MM.1S (cell line): Measurements from ENCODE around the gene ETV3L.
A peak's percentile ranks its signal among the peaks of the same experiment; 100 is the strongest.

Source experiments
- DNase-seq: peaks from one replicate; pipeline ENCODE4 v3.0.0-alpha.2; 2015
- H2AFZ ChIP-seq: fragments of 300-600 bp; sonication (generic); 2 replicates; pipeline ENCODE4 v1.6.0; 2016; ENCODE audit warnings: antibody characterized with exemption, low read length
- H3F3A ChIP-seq: fragments of 300-600 bp; sonication (generic); 2 replicates; pipeline ENCODE4 v1.6.1; 2016; ENCODE audit warnings: mild to moderate bottlenecking, antibody characterized with exemption, low read length, moderate library complexity, mixed read lengths; ENCODE audit not compliant: insufficient read depth
- H3K27ac ChIP-seq: fragments of 300-600 bp; sonication (generic); 2 replicates; pipeline ENCODE4 v1.5.1; 2016; ENCODE audit warnings: mild to moderate bottlenecking, low read length
- H3K27me3 ChIP-seq: fragments of 300-600 bp; sonication (generic); replicated peaks from 2 replicates; pipeline ENCODE4 v1.6.0; 2016; ENCODE audit warnings: low read length; ENCODE audit not compliant: insufficient read depth
- H3K36me3 ChIP-seq: fragments of 300-600 bp; sonication (generic); replicated peaks from 2 replicates; pipeline ENCODE4 v1.6.1; 2016; ENCODE audit warnings: mild to moderate bottlenecking, low read length, mixed read lengths; ENCODE audit not compliant: insufficient read depth
- H3K4me1 ChIP-seq: fragments of 300-600 bp; sonication (generic); 2 replicates; pipeline ENCODE4 v1.6.1; 2016; ENCODE audit warnings: low read length, mixed read lengths
- H3K4me2 ChIP-seq: fragments of 300-600 bp; sonication (generic); 2 replicates; pipeline ENCODE4 v1.6.0; 2016; ENCODE audit warnings: low read depth, low read length
- H3K4me3 ChIP-seq: fragments of 300-600 bp; sonication (generic); 2 replicates; pipeline ENCODE4 v1.5.1; 2016; ENCODE audit warnings: low read length, mixed read lengths
- H3K79me2 ChIP-seq: fragments of 300-600 bp; sonication (generic); 2 replicates; pipeline ENCODE4 v1.6.1; 2016; ENCODE audit warnings: mixed run types, low read length, mixed read lengths
- H3K9ac ChIP-seq: fragments of 300-600 bp; sonication (generic); 2 replicates; pipeline ENCODE4 v1.6.1; 2016; ENCODE audit warnings: low read length, mixed read lengths
- H3K9me2 ChIP-seq: fragments of 300-600 bp; sonication (generic); replicated peaks from 2 replicates; pipeline ENCODE4 v1.6.1; 2016; ENCODE audit warnings: mild to moderate bottlenecking, low read length, mixed read lengths; ENCODE audit not compliant: insufficient read depth
- H3K9me3 ChIP-seq: fragments of 300-600 bp; sonication (generic); replicated peaks from 2 replicates; pipeline ENCODE4 v1.6.1; 2016; ENCODE audit warnings: mild to moderate bottlenecking, low read length, mixed read lengths; ENCODE audit not compliant: insufficient read depth
- H4K20me1 ChIP-seq: fragments of 300-600 bp; sonication (generic); 2 replicates; pipeline ENCODE4 v1.6.1; 2016; ENCODE audit warnings: mild to moderate bottlenecking, low read length, moderate library complexity, mixed read lengths; ENCODE audit not compliant: insufficient read depth
- CTCF ChIP-seq: fragments of 300-600 bp; sonication (generic); IDR thresholded peaks from 2 replicates; pipeline ENCODE4 v1.5.1; 2016; ENCODE audit warnings: antibody characterized with exemption, low read length, mixed read lengths
- EZH2 ChIP-seq: fragments of 300-600 bp; sonication (generic); optimal IDR thresholded peaks from 2 replicates; pipeline ENCODE3; 2017; ENCODE audit warnings: low read depth, mild to moderate bottlenecking, antibody characterized with exemption, low read length, mixed read lengths
- EZH2phosphoT487 ChIP-seq: fragments of 300-600 bp; sonication (generic); IDR thresholded peaks from 2 replicates; pipeline ENCODE4 v1.6.1; 2018; ENCODE audit warnings: antibody characterized with exemption, low read length

ETV3L gene

GRCh38 chr1:157091186-157091585 lies 8.4 kb downstream of the ETV3L start:
- no peaks in the 10 kb centered on the region for H4K20me1 ChIP-seq
- H2AFZ ChIP-seq: no peak overlapping the region
- H3K36me3 ChIP-seq: no peaks in the 10 kb centered on the region
- no peak for TF ChIP-seq EZH2
- TF ChIP-seq CTCF: no peak
- TF ChIP-seq EZH2phosphoT487: no peak
- H3K4me3 ChIP-seq: no peak overlapping the region
- no peak overlapping the region for H3K27ac ChIP-seq
- no peaks in the 10 kb centered on the region for H3K4me1 ChIP-seq
- H3K9me2 ChIP-seq: no peaks in the 10 kb centered on the region
- H3K27me3 ChIP-seq: no peaks in the 10 kb centered on the region
- no peak overlapping the region for H3K9ac ChIP-seq
- no peak overlapping the region for H3K4me2 ChIP-seq
- H3F3A ChIP-seq: no peaks in the 10 kb centered on the region
- no peaks in the 10 kb centered on the region for H3K9me3 ChIP-seq
- no peaks in the 10 kb centered on the region for H3K79me2 ChIP-seq
- DNase-seq: no peak

- TF ChIP-seq CTCF (no peak), EZH2 (no peak), EZH2phosphoT487 (no peak)
- no peak for DNase-seq
- Histone ChIP-seq H3F3A (no peaks in the 10 kb centered on the region), H3K27ac (no peak overlapping the region), H3K9me2 (no peaks in the 10 kb centered on the region), H3K9me3 (no peaks in the 10 kb centered on the region), H3K27me3 (no peaks in the 10 kb centered on the region), H3K9ac (no peak overlapping the region), H3K4me3 (no peak overlapping the region), H3K4me2 (no peak overlapping the region), H3K36me3 (no peaks in the 10 kb centered on the region), H4K20me1 (no peaks in the 10 kb centered on the region), H2AFZ (no peak overlapping the region), H3K4me1 (no peaks in the 10 kb centered on the region), H3K79me2 (no peaks in the 10 kb centered on the region)
These were observed 8.8 kb downstream of the ETV3L start for GRCh38 chr1:157090771-157091170.

- Histone ChIP-seq H3K9me2 (no peaks in the 10 kb centered on the region), H3K4me1 (no peaks in the 10 kb centered on the region), H2AFZ (no peak overlapping the region), H3F3A (no peaks in the 10 kb centered on the region), H3K79me2 (no peaks in the 10 kb centered on the region), H3K36me3 (no peaks in the 10 kb centered on the region), H3K27ac (no peak overlapping the region), H3K27me3 (no peaks in the 10 kb centered on the region), H3K4me3 (no peak overlapping the region), H4K20me1 (no peaks in the 10 kb centered on the region), H3K9ac (no peak overlapping the region), H3K4me2 (no peak overlapping the region), H3K9me3 (no peaks in the 10 kb centered on the region)
- DNase-seq: peak; percentile 87
- peak; percentile 99 for TF ChIP-seq CTCF
- TF ChIP-seq EZH2phosphoT487: no peak
- TF ChIP-seq EZH2: no peak
These were observed 9.4 kb downstream of the ETV3L start for GRCh38 chr1:157090196-157090647.
